Esophagus (tissue), 2 donors: ENCODE data around the gene SEC24D. TPM values are rescaled to one million over a fixed set of nuclear protein-coding genes. Genes with fewer than 3 reads are reported as not detected.

Experiments used
- H3K27ac ChIP-seq, 2 donors: one replicate each; pipeline ENCODE4 v1.5.1; 2013; ENCODE audit warnings: low read depth in 2 of 2, mild to moderate bottlenecking in 2 of 2, inconsistent platforms in 1 of 2, low read length in 1 of 2, moderate library complexity in 1 of 2
- H3K27me3 ChIP-seq, 2 donors: one replicate each; pipeline ENCODE4 v1.6.1; 2013; ENCODE audit warnings: low read length in 2 of 2, control low read depth in 1 of 2, mild to moderate bottlenecking in 1 of 2; ENCODE audit not compliant: insufficient read depth in 2 of 2, control insufficient read depth in 1 of 2
- H3K36me3 ChIP-seq, 2 donors: one replicate each; pipeline ENCODE4 v1.6.1; 2013; ENCODE audit warnings: low read length in 1 of 2; ENCODE audit not compliant: control insufficient read depth in 2 of 2, insufficient read depth in 2 of 2
- H3K4me1 ChIP-seq, 2 donors: one replicate each; pipeline ENCODE4 v1.6.1; 2013; ENCODE audit warnings: low read length in 1 of 2; ENCODE audit not compliant: control insufficient read depth in 2 of 2, insufficient read depth in 2 of 2
- H3K4me3 ChIP-seq, 2 donors: one replicate each; pipeline ENCODE4 v1.5.1; 2013; ENCODE audit warnings: low read length in 2 of 2, mild to moderate bottlenecking in 2 of 2, low read depth in 1 of 2, moderate library complexity in 1 of 2
- H3K9me3 ChIP-seq, 2 donors: one replicate each; pipeline ENCODE4 v1.6.1; 2013; ENCODE audit warnings: mild to moderate bottlenecking in 2 of 2, low read depth in 1 of 2, low read length in 1 of 2, moderate library complexity in 1 of 2; ENCODE audit not compliant: control insufficient read depth in 2 of 2, insufficient read depth in 1 of 2
- WGBS, 2 donors: extraction: QIAGEN DNeasy Blood & Tissue Kit; methylation state at CpG; one replicate each; pipeline ENCODE4 v1.1.7; 2013; 5-methylcytosine and 5-hydroxymethylcytosine counted together
- polyA plus RNA-seq, 2 donors: library from polyadenylated mRNA; stranded (reverse); fragments of 200-250 nt; gene quantifications; one replicate each; pipeline ENCODE4 v1.2.3, GENCODE V29; 2013
- donor health status: healthy with polysubstance abuse.
- donor health status: Bipolar disorder and iron deficiency.

The SEC24D gene
- polyA plus RNA-seq, 2 donors = 4.1 to 8.5 TPM

- H3K4me1 ChIP-seq = no peaks in the 10 kb centered on the region
- no peak overlapping the region for H3K4me3 ChIP-seq
- no peak overlapping the region for H3K27ac ChIP-seq
- H3K36me3 ChIP-seq = peaks cover 2 to 3% of the 10 kb centered on the region in 2 donors
- H3K9me3 ChIP-seq = no peaks in the 10 kb centered on the region
- H3K27me3 ChIP-seq = no peaks in the 10 kb centered on the region
Measured at GRCh38 chr4:118736900-118737299, 99.0 kb downstream of the SEC24D start.

GRCh38 chr4:118734491-118735205 is 101.3 kb downstream of the SEC24D start:
- H3K9me3 ChIP-seq = no peaks in the 10 kb centered on the region
- H3K27ac ChIP-seq = no peak overlapping the region
- peaks cover 3 to 6% of the 10 kb centered on the region in 2 donors for H3K36me3 ChIP-seq
- no peaks in the 10 kb centered on the region for H3K4me1 ChIP-seq
- WGBS, 2 donors = 82 to 87% methylated on average over 7 of the region's 7 CpGs
- no peak overlapping the region for H3K4me3 ChIP-seq
- H3K27me3 ChIP-seq = no peaks in the 10 kb centered on the region

- 70 to 75% methylated on average over 3 of the region's 3 CpGs for WGBS, 2 donors
- no peak overlapping the region for H3K4me3 ChIP-seq
- H3K36me3 ChIP-seq = peaks cover 0 to 8% of the 10 kb centered on the region in 2 donors
- H3K9me3 ChIP-seq = no peaks in the 10 kb centered on the region
- no peak overlapping the region for H3K27ac ChIP-seq
- no peaks in the 10 kb centered on the region for H3K4me1 ChIP-seq
- no peaks in the 10 kb centered on the region for H3K27me3 ChIP-seq
Measured at GRCh38 chr4:118732591-118733330, 103.2 kb downstream of the SEC24D start.

GRCh38 chr4:118730683-118731082 is 105.2 kb downstream of the SEC24D start:
- Histone ChIP-seq H3K9me3 (no peaks in the 10 kb centered on the region), H3K27me3 (no peaks in the 10 kb centered on the region), H3K4me1 (no peaks in the 10 kb centered on the region), H3K27ac (no peak overlapping the region), H3K36me3 (peaks cover 0 to 9% of the 10 kb centered on the region in 2 donors), H3K4me3 (no peak overlapping the region)

DNA sequence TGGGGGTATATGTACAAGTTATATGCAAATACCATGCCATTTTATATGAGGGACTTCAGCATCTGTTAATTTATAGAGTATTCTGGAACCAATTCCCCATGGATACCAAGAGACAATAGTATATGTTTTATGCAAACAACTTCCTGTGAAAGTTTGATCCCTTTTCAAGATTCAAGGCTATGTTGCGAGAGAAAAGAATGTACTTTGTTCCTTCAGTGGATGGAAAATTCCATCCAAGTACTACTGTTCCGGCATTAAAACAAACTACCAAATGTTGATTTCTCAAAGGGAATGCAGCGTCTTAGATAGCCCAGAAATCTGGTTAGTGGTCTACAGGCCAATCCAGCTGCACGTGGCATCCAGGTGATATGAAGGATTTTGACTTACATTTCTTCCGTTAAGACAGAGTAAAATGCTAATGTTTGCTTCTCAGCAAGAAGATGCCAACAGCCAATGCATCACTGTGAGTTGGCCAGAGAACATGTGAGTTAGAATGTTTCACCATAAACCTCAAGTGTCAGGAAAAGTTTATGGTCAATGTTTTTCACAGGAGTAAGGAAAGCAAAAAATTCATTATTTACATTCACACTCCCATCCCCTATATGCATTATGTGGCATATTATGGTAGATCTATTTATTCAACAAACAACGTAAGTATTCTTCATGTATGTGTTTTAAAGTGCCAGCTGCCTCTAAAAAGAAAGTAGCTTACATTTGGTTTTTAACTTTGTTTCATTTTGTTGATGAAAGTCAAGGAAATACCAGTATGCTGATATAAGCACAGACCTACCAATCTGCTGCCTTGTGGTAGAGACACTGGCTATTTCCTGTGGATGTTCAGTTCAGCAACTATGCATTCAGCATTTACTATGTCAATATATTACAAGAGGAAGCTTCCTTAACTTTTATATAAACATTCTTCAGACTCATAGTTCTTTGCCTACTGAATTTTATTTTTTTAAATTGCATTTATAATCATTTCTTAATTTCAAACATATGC is 106.3 kb downstream of the SEC24D start:
- Histone ChIP-seq H3K27ac (no peak overlapping the region), H3K4me1 (no peaks in the 10 kb centered on the region), H3K4me3 (no peak overlapping the region), H3K36me3 (peaks cover 0 to 9% of the 10 kb centered on the region in 2 donors), H3K9me3 (no peaks in the 10 kb centered on the region), H3K27me3 (no peaks in the 10 kb centered on the region)
- WGBS, 2 donors = 88 to 92% methylated on average over 6 of the region's 6 CpGs

GRCh38 chr4:118727360-118727759 is 108.6 kb downstream of the SEC24D start:
- no peaks in the 10 kb centered on the region for H3K9me3 ChIP-seq
- WGBS, 2 donors = 41 to 48% methylated on average over 1 of the region's 1 CpG
- no peak overlapping the region for H3K27ac ChIP-seq
- no peak overlapping the region for H3K4me3 ChIP-seq
- H3K27me3 ChIP-seq = no peaks in the 10 kb centered on the region
- no peaks in the 10 kb centered on the region for H3K4me1 ChIP-seq
- peaks cover 0 to 9% of the 10 kb centered on the region in 2 donors for H3K36me3 ChIP-seq

DNA sequence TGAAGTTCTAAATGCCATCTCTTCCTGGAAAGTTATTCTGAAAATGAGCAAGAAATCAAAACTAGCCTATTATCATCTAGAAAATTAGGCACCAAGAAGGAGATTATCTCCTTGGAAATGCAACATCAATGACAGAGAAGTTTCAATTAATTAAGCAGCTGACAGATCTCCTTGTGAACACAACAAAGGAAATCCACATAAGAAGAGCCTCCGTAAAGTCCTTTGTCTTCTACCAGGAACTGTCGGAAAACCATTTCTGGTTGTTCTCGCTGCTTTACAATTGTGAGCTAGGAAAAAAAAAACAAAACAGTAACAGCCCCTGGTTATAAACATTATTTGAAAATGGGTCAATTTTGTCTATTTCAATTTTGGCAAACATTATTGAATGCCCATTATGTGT is 112.6 kb downstream of the SEC24D start:
- peaks cover 3 to 6% of the 10 kb centered on the region in 2 donors for H3K36me3 ChIP-seq
- H3K27me3 ChIP-seq = no peaks in the 10 kb centered on the region
- no peak overlapping the region for H3K4me3 ChIP-seq
- no peaks in the 10 kb centered on the region for H3K9me3 ChIP-seq
- no peaks in the 10 kb centered on the region for H3K4me1 ChIP-seq
- 92 to 97% methylated on average over 3 of the region's 3 CpGs for WGBS, 2 donors
- H3K27ac ChIP-seq = no peak overlapping the region

- WGBS, 2 donors = 92 to 96% methylated on average over 1 of the region's 1 CpG
- no peak overlapping the region for H3K27ac ChIP-seq
- H3K9me3 ChIP-seq = no peaks in the 10 kb centered on the region
- no peaks in the 10 kb centered on the region for H3K27me3 ChIP-seq
- no peak overlapping the region for H3K4me3 ChIP-seq
- H3K36me3 ChIP-seq = peaks cover 3 to 5% of the 10 kb centered on the region in 2 donors
- H3K4me1 ChIP-seq = no peaks in the 10 kb centered on the region
Measured at GRCh38 chr4:118721752-118722151, 114.2 kb downstream of the SEC24D start.

- Histone ChIP-seq H3K36me3 (peaks cover 6 to 7% of the 10 kb centered on the region in 2 donors), H3K4me1 (no peaks in the 10 kb centered on the region), H3K27ac (no peak overlapping the region), H3K9me3 (no peaks in the 10 kb centered on the region), H3K27me3 (no peaks in the 10 kb centered on the region), H3K4me3 (no peak overlapping the region)
- WGBS, 2 donors = 73 to 86% methylated on average over 4 of the region's 4 CpGs
Measured at GRCh38 chr4:118718511-118719170, 117.3 kb downstream of the SEC24D start.
